HepG2 (cell line): ENCODE results near the gene TNFRSF11A. TPM values are rescaled to one million over a fixed set of nuclear protein-coding genes. Genes with fewer than 3 reads are reported as not detected.

Source experiments
- ARNTL ChIP-seq: sonication (generic); formaldehyde crosslinking; IDR thresholded peaks from 2 replicates; pipeline ENCODE4 v1.4.0; 2020; ENCODE audit warnings: mild to moderate bottlenecking, missing genetic modification reagents
- BHLHE40 ChIP-seq: IDR thresholded peaks from 2 replicates; pipeline ENCODE4 v1.6.1; 2011; ENCODE audit warnings: low read length, improper control_type of control experiment
- CBX2 ChIP-seq, 2 experiments: fragments of 200-600 bp in 1 of 2; sonication (generic); formaldehyde crosslinking in 1 of 2; IDR thresholded peaks; 2 replicates each; pipeline versions ENCODE4 v1.7.0 to v1.8.1; 2018 to 2022; ENCODE audit warnings: low read depth in 2 of 2, low read length in 1 of 2, mild to moderate bottlenecking in 1 of 2, missing genetic modification reagents in 1 of 2
- CEBPG ChIP-seq: IDR thresholded peaks from 2 replicates; pipeline ENCODE4 v1.6.1; 2016
- EP300 ChIP-seq, 3 experiments: sonication (generic) in 1 of 3; formaldehyde crosslinking in 1 of 3; IDR thresholded peaks; 2 replicates each; pipeline versions ENCODE4 v1.5.1 to v1.6.1; 2011 to 2020; ENCODE audit warnings: low read depth in 2 of 3, low read length in 2 of 3, borderline replicate concordance in 1 of 3, improper control_type of control experiment in 1 of 3, mild to moderate bottlenecking in 1 of 3, missing genetic modification reagents in 1 of 3, moderate library complexity in 1 of 3
- HES4 ChIP-seq: sonication (generic); formaldehyde crosslinking; IDR thresholded peaks from 2 replicates; pipeline ENCODE4 v1.9.0; 2021; ENCODE audit warnings: mild to moderate bottlenecking, missing genetic modification reagents, borderline replicate concordance
- IRF2 ChIP-seq: IDR thresholded peaks from 2 replicates; pipeline ENCODE4 v1.6.1; 2018; ENCODE audit warnings: missing genetic modification reagents, missing compliant biosample characterization
- KMT2A ChIP-seq: sonication (generic); formaldehyde crosslinking; IDR thresholded peaks from 2 replicates; pipeline ENCODE4 v1.4.0; 2020; ENCODE audit warnings: missing genetic modification reagents
- NR2F2 ChIP-seq: IDR thresholded peaks from 2 replicates; pipeline ENCODE4 v1.6.1; 2012; ENCODE audit warnings: low read depth, inconsistent platforms, borderline replicate concordance
- NR2F6 ChIP-seq, 2 experiments: IDR thresholded peaks; 2 replicates each; pipeline ENCODE4 v1.6.1; 2016; ENCODE audit warnings: antibody characterized with exemption in 1 of 2, mild to moderate bottlenecking in 1 of 2
- PITX1 ChIP-seq: sonication (generic); formaldehyde crosslinking; IDR thresholded peaks from 2 replicates; pipeline ENCODE4 v1.5.1; 2020; ENCODE audit warnings: mild to moderate bottlenecking, missing genetic modification reagents
- SYNCRIP ChIP-seq: fragments of 200-400 bp; formaldehyde crosslinking; IDR thresholded peaks from 2 replicates; pipeline ENCODE4 v1.6.1; 2018; ENCODE audit warnings: mild to moderate bottlenecking, low read depth, low read length; ENCODE audit not compliant: insufficient read depth
- TBX3 ChIP-seq: fragments of 450-650 bp; IDR thresholded peaks from 2 replicates; pipeline ENCODE4 v1.6.1; 2017; ENCODE audit warnings: antibody characterized with exemption, mild to moderate bottlenecking, inconsistent platforms, borderline replicate concordance
- XRCC5 ChIP-seq: fragments of 200-400 bp; formaldehyde crosslinking; optimal IDR thresholded peaks from 2 replicates; pipeline ENCODE3; 2017; ENCODE audit warnings: mild to moderate bottlenecking, low read length
- YY1 ChIP-seq: IDR thresholded peaks from 2 replicates; pipeline ENCODE4 v1.6.1; 2011; ENCODE audit warnings: low read length, low read depth, moderate library complexity, mild to moderate bottlenecking; ENCODE audit not compliant: insufficient read depth, insufficient replicate concordance
- ZFP36 ChIP-seq: fragments of 150-350 bp; IDR thresholded peaks from 2 replicates; pipeline ENCODE4 v1.6.1; 2018; ENCODE audit warnings: borderline replicate concordance, low read length, low read depth; ENCODE audit not compliant: partially characterized antibody
- ZNF354B ChIP-seq: sonication (generic); formaldehyde crosslinking; IDR thresholded peaks from 2 replicates; pipeline ENCODE4 v1.8.0; 2022; ENCODE audit warnings: mild to moderate bottlenecking, missing genetic modification reagents
- ZNF567 ChIP-seq: sonication (generic); formaldehyde crosslinking; IDR thresholded peaks from 2 replicates; pipeline ENCODE4 v1.8.1; 2023; ENCODE audit warnings: mild to moderate bottlenecking, missing genetic modification reagents, borderline replicate concordance
- polyA plus RNA-seq, 8 experiments: library from polyadenylated mRNA; depleted of rRNA in 3 of 8; stranded (reverse) in 7 of 8; unstranded in 1 of 8; fragments of >200 nt; fragmentation: Illumina TruSeq in 4 of 8; extraction: Trizol in 4 of 8; gene quantifications; 2 replicates each; pipeline versions ENCODE4 v1.2.1 to v1.2.3, GENCODE V29; 2011 to 2016; ENCODE audit warnings: low read depth in 4 of 8, missing spikeins in 1 of 8, mixed read lengths in 1 of 8; ENCODE audit not compliant: insufficient read depth in 1 of 8
- total RNA-seq, 5 experiments: library from RNA; depleted of rRNA; stranded (reverse); fragments of >200 nt; fragmentation: Illumina TruSeq; extraction: Trizol; gene quantifications; 2 replicates each; pipeline ENCODE4 v1.2.3, GENCODE V29; 2016; ENCODE audit warnings: low read depth in 1 of 5
- TF ChIP-seq, protein P1 (sequence below): sonication (generic); formaldehyde crosslinking; IDR thresholded peaks from 2 replicates; pipeline ENCODE4 v1.4.0; 2020; ENCODE audit warnings: missing genetic modification reagents
- TF ChIP-seq, protein P2 (sequence below): sonication (generic); formaldehyde crosslinking; IDR thresholded peaks from 2 replicates; pipeline ENCODE4 v1.5.0; 2020; ENCODE audit warnings: mild to moderate bottlenecking, missing genetic modification reagents, moderate library complexity
- TF ChIP-seq, protein P3 (sequence below): sonication (generic); formaldehyde crosslinking; IDR thresholded peaks from 2 replicates; pipeline ENCODE4 v1.5.1; 2020; ENCODE audit warnings: mild to moderate bottlenecking, missing genetic modification reagents, borderline replicate concordance
- TF ChIP-seq, protein P4 (sequence below): sonication (generic); formaldehyde crosslinking; IDR thresholded peaks from 2 replicates; pipeline ENCODE4 v1.4.0; 2020; ENCODE audit warnings: missing genetic modification reagents

Gene TNFRSF11A
- total and polyA plus RNA-seq, 2 of the 13 experiments (the other 11 are each of a cell fraction or from before 2014, with no cell fraction given): 4.6 to 6.4 TPM

DNA sequence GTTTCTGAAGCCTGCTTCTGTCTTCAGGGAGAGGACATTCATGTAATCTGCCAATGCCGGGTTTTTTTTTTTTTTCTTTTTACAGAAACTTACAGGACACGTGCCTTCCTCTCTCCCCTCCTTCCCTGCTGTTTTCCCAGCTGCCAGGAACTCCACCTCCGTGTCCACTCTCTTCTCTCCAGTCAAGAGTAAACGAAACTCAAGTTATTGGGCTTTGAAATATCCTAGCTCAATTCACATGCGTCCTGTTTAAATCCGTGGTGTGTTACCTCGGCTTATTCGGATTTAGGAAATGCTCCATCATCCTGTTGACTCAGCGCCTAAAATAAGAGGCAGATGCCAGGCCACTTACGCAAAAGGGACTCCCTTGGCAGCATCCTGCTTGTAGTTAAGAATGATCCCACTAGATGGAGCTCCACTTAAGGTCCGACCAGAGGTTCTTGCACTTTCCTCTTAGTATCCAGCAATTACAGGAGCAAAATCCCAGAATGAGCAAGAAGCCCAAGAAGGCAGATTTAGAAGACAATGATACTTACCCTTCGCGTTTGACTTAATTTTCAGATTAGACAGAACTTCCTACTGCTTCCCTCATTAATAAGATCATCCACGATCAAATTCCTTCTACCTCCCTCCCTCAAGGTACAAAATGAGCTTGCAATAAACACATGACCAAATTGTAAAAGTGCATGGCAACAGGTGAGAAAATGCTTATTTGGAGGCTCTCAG, 100.5 kb downstream of the TNFRSF11A start (continued):
- TF ChIP-seq, protein P1, sequence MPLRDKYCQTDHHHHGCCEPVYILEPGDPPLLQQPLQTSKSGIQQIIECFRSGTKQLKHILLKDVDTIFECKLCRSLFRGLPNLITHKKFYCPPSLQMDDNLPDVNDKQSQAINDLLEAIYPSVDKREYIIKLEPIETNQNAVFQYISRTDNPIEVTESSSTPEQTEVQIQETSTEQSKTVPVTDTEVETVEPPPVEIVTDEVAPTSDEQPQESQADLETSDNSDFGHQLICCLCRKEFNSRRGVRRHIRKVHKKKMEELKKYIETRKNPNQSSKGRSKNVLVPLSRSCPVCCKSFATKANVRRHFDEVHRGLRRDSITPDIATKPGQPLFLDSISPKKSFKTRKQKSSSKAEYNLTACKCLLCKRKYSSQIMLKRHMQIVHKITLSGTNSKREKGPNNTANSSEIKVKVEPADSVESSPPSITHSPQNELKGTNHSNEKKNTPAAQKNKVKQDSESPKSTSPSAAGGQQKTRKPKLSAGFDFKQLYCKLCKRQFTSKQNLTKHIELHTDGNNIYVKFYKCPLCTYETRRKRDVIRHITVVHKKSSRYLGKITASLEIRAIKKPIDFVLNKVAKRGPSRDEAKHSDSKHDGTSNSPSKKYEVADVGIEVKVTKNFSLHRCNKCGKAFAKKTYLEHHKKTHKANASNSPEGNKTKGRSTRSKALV (CRISPR knock-in tag): peak; percentile 63; the same call in 1 of the 2 replicates
- TF ChIP-seq CBX2 (IDR thresholded peaks at IDR 0.05; ENCODE audit: low read depth, low read length) (no peak), CBX2 (CRISPR knock-in tag; IDR thresholded peaks at IDR 0.05; ENCODE audit: low read depth) (no peak), XRCC5 (peak; percentile 62), ZNF354B (no peak), PITX1 (CRISPR knock-in tag) (peak; percentile 53; the same call in 1 of the 2 replicates), TBX3 (no peak), EP300 (IDR thresholded peaks at IDR 0.05; ENCODE audit: low read depth in 2 of 2, low read length in 2 of 2) (no peak), EP300 (CRISPR knock-in tag; IDR thresholded peaks at IDR 0.05; ENCODE audit: borderline replicate concordance) (no peak), SYNCRIP (no peak), NR2F2 (no peak), YY1 (no peak), ZFP36 (no peak), ZNF567 (CRISPR knock-in tag) (no peak), BHLHE40 (no peak), ARNTL (CRISPR knock-in tag) (0 out of 2 replicates have a peak, but pooled peaks have one; percentile 32), CEBPG (CRISPR knock-in tag) (peak; percentile 85), NR2F6 (IDR thresholded peaks at IDR 0.05) (no peak), NR2F6 (CRISPR knock-in tag; IDR thresholded peaks at IDR 0.05) (peak; percentile 31; the same call in 1 of the 2 replicates), KMT2A (CRISPR knock-in tag) (peak; percentile 78), IRF2 (CRISPR knock-in tag) (peak; percentile 68), HES4 (CRISPR knock-in tag) (no peak)
- TF ChIP-seq, protein P2, sequence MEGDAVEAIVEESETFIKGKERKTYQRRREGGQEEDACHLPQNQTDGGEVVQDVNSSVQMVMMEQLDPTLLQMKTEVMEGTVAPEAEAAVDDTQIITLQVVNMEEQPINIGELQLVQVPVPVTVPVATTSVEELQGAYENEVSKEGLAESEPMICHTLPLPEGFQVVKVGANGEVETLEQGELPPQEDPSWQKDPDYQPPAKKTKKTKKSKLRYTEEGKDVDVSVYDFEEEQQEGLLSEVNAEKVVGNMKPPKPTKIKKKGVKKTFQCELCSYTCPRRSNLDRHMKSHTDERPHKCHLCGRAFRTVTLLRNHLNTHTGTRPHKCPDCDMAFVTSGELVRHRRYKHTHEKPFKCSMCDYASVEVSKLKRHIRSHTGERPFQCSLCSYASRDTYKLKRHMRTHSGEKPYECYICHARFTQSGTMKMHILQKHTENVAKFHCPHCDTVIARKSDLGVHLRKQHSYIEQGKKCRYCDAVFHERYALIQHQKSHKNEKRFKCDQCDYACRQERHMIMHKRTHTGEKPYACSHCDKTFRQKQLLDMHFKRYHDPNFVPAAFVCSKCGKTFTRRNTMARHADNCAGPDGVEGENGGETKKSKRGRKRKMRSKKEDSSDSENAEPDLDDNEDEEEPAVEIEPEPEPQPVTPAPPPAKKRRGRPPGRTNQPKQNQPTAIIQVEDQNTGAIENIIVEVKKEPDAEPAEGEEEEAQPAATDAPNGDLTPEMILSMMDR (CRISPR knock-in tag): peak; percentile 91
- TF ChIP-seq, protein P3, sequence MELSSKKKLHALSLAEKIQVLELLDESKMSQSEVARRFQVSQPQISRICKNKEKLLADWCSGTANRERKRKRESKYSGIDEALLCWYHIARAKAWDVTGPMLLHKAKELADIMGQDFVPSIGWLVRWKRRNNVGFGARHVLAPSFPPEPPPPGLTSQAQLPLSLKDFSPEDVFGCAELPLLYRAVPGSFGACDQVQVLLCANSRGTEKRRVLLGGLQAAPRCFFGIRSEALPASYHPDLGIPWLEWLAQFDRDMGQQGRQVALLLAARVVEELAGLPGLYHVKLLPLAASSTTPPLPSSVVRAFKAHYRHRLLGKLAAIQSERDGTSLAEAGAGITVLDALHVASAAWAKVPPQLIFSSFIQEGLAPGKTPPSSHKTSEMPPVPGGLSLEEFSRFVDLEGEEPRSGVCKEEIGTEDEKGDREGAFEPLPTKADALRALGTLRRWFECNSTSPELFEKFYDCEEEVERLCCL: no peak
- TF ChIP-seq, protein P4, sequence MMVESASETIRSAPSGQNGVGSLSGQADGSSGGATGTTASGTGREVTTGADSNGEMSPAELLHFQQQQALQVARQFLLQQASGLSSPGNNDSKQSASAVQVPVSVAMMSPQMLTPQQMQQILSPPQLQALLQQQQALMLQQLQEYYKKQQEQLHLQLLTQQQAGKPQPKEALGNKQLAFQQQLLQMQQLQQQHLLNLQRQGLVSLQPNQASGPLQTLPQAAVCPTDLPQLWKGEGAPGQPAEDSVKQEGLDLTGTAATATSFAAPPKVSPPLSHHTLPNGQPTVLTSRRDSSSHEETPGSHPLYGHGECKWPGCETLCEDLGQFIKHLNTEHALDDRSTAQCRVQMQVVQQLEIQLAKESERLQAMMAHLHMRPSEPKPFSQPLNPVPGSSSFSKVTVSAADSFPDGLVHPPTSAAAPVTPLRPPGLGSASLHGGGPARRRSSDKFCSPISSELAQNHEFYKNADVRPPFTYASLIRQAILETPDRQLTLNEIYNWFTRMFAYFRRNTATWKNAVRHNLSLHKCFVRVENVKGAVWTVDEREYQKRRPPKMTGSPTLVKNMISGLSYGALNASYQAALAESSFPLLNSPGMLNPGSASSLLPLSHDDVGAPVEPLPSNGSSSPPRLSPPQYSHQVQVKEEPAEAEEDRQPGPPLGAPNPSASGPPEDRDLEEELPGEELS (CRISPR knock-in tag): peak; percentile 53; the same call in 1 of the 2 replicates
